ENCODE data around the gene RAD54L2. TPM values are rescaled to one million over a fixed set of nuclear protein-coding genes. Genes with fewer than 3 reads are reported as not detected.

RAD54L2 gene
- total and polyA plus RNA-seq, 2 of the 8 experiments (the other 6 are each of a cell fraction or from before 2014, with no cell fraction given), result 8.2 to 35.2 TPM

- Histone ChIP-seq H3K27ac (ENCODE audit: low read depth, low read length) (no peak overlapping the region), H2AK5ac (ENCODE audit: low read depth, low read length) (no peak overlapping the region), H3K18ac (ENCODE audit: extremely low read depth, low read length) (no peak overlapping the region), H3K27me3 (replicated peaks in 1 of 4; ENCODE audit: control insufficient read depth in 3 of 4, extremely low read depth in 1 of 4, insufficient read depth in 3 of 4, low read length in 3 of 4) (no peaks in the 10 kb centered on the region), H4K5ac (ENCODE audit: insufficient read length, low read depth, low read length) (no peak overlapping the region), H2BK20ac (ENCODE audit: low read length) (no peak overlapping the region), H2BK120ac (replicated peaks; ENCODE audit: low read depth, low read length) (no peak overlapping the region), H3K4me1 (replicated peaks in 1 of 4; ENCODE audit: control insufficient read depth in 3 of 4, insufficient read depth in 4 of 4, low read length in 3 of 4) (peaks cover 0 to 4% (median 0%) of the 10 kb centered on the region in 4 experiments; a peak in 1 of 7 replicates), H2BK15ac (ENCODE audit: low read length) (no peak overlapping the region), H4K20me1 (replicated peaks in 1 of 2; ENCODE audit: control insufficient read depth in 1 of 2, insufficient read depth in 2 of 2, low read length in 2 of 2) (no peaks in the 10 kb centered on the region), H3K23ac (ENCODE audit: insufficient read length) (no peak overlapping the region), H3K4ac (replicated peaks; ENCODE audit: insufficient read length, low read depth, low read length) (no peak overlapping the region), H3K79me2 (ENCODE audit: control insufficient read depth in 1 of 2, insufficient read depth in 2 of 2, low read length in 2 of 2) (peaks cover 0 to 22% of the 10 kb centered on the region in 2 experiments; a peak in 2 of 4 replicates), H3K4me3 (ENCODE audit: extremely low read depth in 1 of 4, insufficient read depth in 2 of 4, low read depth in 3 of 4, low read length in 4 of 4) (no peak overlapping the region), H3K36me3 (ENCODE audit: control insufficient read depth in 2 of 4, insufficient read depth in 4 of 4, low read length in 3 of 4) (peaks cover 0 to 3% (median 0%) of the 10 kb centered on the region in 4 experiments; a peak in 1 of 8 replicates), H3K56ac (replicated peaks; ENCODE audit: insufficient read length, low read depth, low read length) (no peak overlapping the region), H4K8ac (ENCODE audit: extremely low read depth, insufficient read depth, low read length) (no peak overlapping the region), H3K14ac (ENCODE audit: insufficient read length) (no peak overlapping the region), H2BK5ac (ENCODE audit: low read depth, low read length) (no peak overlapping the region), H3K79me1 (ENCODE audit: low read depth, low read length) (no peaks in the 10 kb centered on the region; the same call in 1 of the 2 replicates), H3K23me2 (ENCODE audit: low read depth, low read length) (no peaks in the 10 kb centered on the region), H3K9me3 (ENCODE audit: insufficient read depth in 2 of 2, low read depth in 1 of 2, low read length in 1 of 2) (no peaks in the 10 kb centered on the region), H3K9ac (replicated peaks in 1 of 4; ENCODE audit: extremely low read depth in 1 of 4, low read depth in 3 of 4, low read length in 3 of 4) (no peak overlapping the region), H2BK12ac (ENCODE audit: low read depth, low read length) (no peak overlapping the region), H4K91ac (replicated peaks; ENCODE audit: insufficient read length, low read length) (no peak overlapping the region), H3K4me2 (ENCODE audit: insufficient read depth in 1 of 2, low read depth in 2 of 2, low read length in 2 of 2) (no peak overlapping the region), H2AFZ (ENCODE audit: low read length) (no peak overlapping the region)
- no peak for FAIRE-seq
- no peak for DNase-seq (ENCODE audit: low read depth in 1 of 2, low spot score in 2 of 2)
- ChIA-PET CTCF (ENCODE audit: partially characterized antibody) (no interaction called here), POLR2A (ENCODE audit: partially characterized antibody) (no interaction called here)
- 91% methylated on average over 5 of the region's 5 CpGs; no CpG with 5 or more reads in 1 of the 2 experiments for WGBS, 2 experiments (ENCODE audit: extremely low coverage in 1 of 2, insufficient coverage in 1 of 2, insufficient read length in 1 of 2, insufficient replicate concordance in 2 of 2, low coverage in 1 of 2, low lambda C conversion rate in 2 of 2, missing lambda C conversion rate in 1 of 2)
- TF ChIP-seq RXRA (IDR thresholded peaks at IDR 0.05; ENCODE audit: insufficient read depth, low read depth, low read length), result no peak
- TF ChIP-seq RAD21 (IDR thresholded peaks at IDR 0.05 in 1 of 2, conservative IDR thresholded peaks at IDR 0.05 in 1 of 2; ENCODE audit: low read depth in 2 of 2, low read length in 2 of 2), result no peak
- TF ChIP-seq EZH2 (IDR thresholded peaks at IDR 0.05; ENCODE audit: low read depth, low read length, severe bottlenecking), result no peak
- no peak for TF ChIP-seq HDAC6 (IDR thresholded peaks at IDR 0.05; ENCODE audit: low read depth, low read length)
- TF ChIP-seq JUN (IDR thresholded peaks at IDR 0.05; ENCODE audit: low read depth, low read length), result no peak
- TF ChIP-seq ASH2L (IDR thresholded peaks at IDR 0.05; ENCODE audit: low read length), result no peak
- no peak for TF ChIP-seq TBP (IDR thresholded peaks at IDR 0.05; ENCODE audit: low read depth, low read length)
- TF ChIP-seq RFX5 (IDR thresholded peaks at IDR 0.05; ENCODE audit: borderline replicate concordance, low read depth, low read length), result no peak
- TF ChIP-seq PHF8 (conservative IDR thresholded peaks at IDR 0.05; ENCODE audit: low read depth, low read length), result no peak
- TF ChIP-seq USF2 (IDR thresholded peaks at IDR 0.05; ENCODE audit: low read length), result no peak
- no peak for TF ChIP-seq MAFK (IDR thresholded peaks at IDR 0.05; ENCODE audit: low read depth, low read length)
- no peak for TF ChIP-seq SRF (IDR thresholded peaks at IDR 0.05; ENCODE audit: low read depth, low read length)
- TF ChIP-seq KDM1A (IDR thresholded peaks at IDR 0.05; ENCODE audit: borderline replicate concordance, low read length), result no peak
These were observed 19.5 kb downstream of the RAD54L2 start for GRCh38 chr3:51557993-51558392.
